Measurements from ENCODE around the gene HOXC11.

DNA sequence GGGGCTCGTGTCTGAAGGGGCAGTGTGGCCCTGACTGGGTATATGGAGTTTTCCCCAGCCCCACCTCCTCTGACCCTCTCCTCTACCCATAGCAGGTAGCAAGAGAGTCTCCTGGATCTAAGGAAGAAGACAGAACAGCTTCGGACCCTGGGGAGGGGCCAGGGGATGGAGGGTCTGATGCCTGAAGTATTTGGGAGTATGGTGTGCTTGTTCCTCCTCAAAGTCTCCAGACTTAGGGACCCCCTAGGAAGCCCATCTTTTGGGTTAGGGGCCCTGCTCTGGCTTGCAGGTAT is 35.3 kb downstream of the HOXC11 start:
- TF ChIP-seq, protein P1, sequence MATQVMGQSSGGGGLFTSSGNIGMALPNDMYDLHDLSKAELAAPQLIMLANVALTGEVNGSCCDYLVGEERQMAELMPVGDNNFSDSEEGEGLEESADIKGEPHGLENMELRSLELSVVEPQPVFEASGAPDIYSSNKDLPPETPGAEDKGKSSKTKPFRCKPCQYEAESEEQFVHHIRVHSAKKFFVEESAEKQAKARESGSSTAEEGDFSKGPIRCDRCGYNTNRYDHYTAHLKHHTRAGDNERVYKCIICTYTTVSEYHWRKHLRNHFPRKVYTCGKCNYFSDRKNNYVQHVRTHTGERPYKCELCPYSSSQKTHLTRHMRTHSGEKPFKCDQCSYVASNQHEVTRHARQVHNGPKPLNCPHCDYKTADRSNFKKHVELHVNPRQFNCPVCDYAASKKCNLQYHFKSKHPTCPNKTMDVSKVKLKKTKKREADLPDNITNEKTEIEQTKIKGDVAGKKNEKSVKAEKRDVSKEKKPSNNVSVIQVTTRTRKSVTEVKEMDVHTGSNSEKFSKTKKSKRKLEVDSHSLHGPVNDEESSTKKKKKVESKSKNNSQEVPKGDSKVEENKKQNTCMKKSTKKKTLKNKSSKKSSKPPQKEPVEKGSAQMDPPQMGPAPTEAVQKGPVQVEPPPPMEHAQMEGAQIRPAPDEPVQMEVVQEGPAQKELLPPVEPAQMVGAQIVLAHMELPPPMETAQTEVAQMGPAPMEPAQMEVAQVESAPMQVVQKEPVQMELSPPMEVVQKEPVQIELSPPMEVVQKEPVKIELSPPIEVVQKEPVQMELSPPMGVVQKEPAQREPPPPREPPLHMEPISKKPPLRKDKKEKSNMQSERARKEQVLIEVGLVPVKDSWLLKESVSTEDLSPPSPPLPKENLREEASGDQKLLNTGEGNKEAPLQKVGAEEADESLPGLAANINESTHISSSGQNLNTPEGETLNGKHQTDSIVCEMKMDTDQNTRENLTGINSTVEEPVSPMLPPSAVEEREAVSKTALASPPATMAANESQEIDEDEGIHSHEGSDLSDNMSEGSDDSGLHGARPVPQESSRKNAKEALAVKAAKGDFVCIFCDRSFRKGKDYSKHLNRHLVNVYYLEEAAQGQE (IDR thresholded peaks at IDR 0.05; ENCODE audit: low read depth, low read length): no peak
- TF ChIP-seq, protein P2, sequence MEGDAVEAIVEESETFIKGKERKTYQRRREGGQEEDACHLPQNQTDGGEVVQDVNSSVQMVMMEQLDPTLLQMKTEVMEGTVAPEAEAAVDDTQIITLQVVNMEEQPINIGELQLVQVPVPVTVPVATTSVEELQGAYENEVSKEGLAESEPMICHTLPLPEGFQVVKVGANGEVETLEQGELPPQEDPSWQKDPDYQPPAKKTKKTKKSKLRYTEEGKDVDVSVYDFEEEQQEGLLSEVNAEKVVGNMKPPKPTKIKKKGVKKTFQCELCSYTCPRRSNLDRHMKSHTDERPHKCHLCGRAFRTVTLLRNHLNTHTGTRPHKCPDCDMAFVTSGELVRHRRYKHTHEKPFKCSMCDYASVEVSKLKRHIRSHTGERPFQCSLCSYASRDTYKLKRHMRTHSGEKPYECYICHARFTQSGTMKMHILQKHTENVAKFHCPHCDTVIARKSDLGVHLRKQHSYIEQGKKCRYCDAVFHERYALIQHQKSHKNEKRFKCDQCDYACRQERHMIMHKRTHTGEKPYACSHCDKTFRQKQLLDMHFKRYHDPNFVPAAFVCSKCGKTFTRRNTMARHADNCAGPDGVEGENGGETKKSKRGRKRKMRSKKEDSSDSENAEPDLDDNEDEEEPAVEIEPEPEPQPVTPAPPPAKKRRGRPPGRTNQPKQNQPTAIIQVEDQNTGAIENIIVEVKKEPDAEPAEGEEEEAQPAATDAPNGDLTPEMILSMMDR (IDR thresholded peaks at IDR 0.05 in 2 of 3, conservative IDR thresholded peaks at IDR 0.05 in 1 of 3; ENCODE audit: control insufficient read depth in 2 of 3, extremely low read depth in 1 of 3, insufficient read depth in 1 of 3, low read depth in 3 of 3, low read length in 3 of 3): no peak
- TF ChIP-seq ESRRA (IDR thresholded peaks at IDR 0.05; ENCODE audit: low read length) (no peak), ZBED1 (IDR thresholded peaks at IDR 0.05; ENCODE audit: borderline replicate concordance) (no peak), CREM (IDR thresholded peaks at IDR 0.05; ENCODE audit: low read depth) (no peak), EP300 (IDR thresholded peaks at IDR 0.05; ENCODE audit: borderline replicate concordance in 1 of 2, control insufficient read depth in 1 of 2, low read depth in 2 of 2, low read length in 2 of 2) (no peak), SREBF2 (IDR thresholded peaks at IDR 0.05; ENCODE audit: low read length) (no peak), CEBPB (IDR thresholded peaks at IDR 0.05; ENCODE audit: borderline replicate concordance in 1 of 2, low read depth in 2 of 2, low read length in 2 of 2) (no peak)

Measured in GM12878 (cell line).